Kidney glomerular epithelial cell (primary cell): ENCODE results near the gene MGMT.

Source experiments
- DNase-seq: peaks from one replicate; lab custom pipeline; 2025; lab: John Stamatoyannopoulos, UW

The MGMT gene

DNA sequence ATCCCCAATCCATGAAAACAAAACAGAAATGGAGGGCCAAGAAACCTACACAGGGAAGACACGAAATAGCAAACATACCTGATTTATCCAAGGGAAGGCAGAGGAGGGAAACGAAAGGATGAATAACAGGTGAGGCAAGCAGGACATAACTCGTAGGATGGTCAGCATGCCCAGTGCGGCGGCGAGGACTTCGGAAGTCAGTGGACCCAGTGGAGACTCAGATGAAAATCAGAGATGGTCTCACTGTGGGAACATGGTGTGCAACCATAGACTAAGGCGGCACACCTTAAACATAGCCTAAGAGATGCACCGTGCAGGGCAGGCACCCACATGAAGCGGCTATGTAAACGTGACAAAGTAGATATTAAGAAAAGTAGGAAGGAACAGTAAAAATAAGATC, 157.5 kb downstream of the MGMT start:
- no peak for DNase-seq

DNA sequence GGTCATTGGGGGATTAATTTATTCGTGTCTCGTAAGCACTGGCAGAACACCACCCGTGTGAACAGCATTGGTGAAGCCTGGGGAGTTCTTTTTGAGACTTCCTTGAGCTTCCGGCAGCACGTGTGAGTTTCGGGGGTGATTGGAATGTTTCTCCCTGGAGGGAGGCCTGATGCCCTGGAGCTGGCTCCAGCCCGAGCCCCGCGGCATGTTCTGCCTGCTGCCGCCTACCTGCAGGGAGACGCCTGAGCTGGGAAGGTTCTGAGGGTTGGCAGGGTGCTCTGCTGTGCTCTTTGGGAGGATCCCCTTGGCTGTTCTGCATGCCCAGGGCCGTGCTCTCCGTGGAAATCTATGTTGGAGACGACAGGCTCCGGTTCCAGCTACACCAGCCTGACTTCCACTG, 159.3 kb downstream of the MGMT start:
- DNase-seq: no peak

GRCh38 chr10:129626796-129627435, 159.9 kb downstream of the MGMT start:
- DNase-seq: no peak

GRCh38 chr10:129627442-129627841, 160.4 kb downstream of the MGMT start:
- DNase-seq: no peak

GRCh38 chr10:129628823-129629222, 161.8 kb downstream of the MGMT start:
- no peak for DNase-seq

DNA sequence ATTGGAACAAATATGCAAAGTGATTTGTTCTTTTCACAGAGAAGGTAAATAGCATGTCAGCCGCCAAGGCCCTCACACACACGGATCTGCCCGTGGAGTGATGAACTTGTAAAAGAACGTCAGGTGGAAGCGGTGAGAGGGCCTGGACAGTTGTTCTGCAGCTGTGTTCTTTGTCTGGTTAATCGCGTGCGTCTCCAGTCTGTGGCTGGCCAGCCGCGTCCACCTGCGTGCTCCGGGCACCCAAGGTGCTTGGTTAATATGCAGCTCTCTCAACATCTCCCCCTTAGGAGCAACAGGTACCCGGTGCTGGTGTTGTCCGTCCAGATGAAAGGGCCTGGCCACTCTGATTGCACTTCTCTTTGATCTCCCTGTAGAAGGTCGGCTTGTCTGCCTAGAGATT, 162.9 kb downstream of the MGMT start:
- no peak for DNase-seq

GRCh38 chr10:129631006-129631405, 164.0 kb downstream of the MGMT start:
- peak; percentile 23 for DNase-seq

GRCh38 chr10:129631870-129632623, 165.0 kb downstream of the MGMT start:
- no peak for DNase-seq

DNA sequence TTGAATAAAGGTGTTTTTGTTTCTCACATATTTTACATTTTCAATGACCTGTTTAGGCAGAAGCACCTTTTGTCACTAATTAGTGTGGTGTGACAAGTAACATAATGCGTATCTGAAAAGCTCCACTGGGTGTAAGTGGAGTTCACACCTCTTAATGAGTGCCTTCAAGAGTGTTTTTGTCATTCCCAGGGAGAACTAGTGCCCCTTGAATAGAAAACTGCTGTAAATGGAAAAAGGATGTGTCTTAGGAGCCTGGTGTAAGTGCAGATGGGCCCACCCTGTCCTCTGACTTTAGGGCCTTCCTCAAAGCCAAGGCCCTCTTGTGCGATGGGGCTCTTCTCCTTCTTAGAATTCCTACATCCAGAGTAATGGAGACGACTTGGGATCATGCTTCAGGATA, 170.0 kb downstream of the MGMT start:
- DNase-seq: no peak

DNA sequence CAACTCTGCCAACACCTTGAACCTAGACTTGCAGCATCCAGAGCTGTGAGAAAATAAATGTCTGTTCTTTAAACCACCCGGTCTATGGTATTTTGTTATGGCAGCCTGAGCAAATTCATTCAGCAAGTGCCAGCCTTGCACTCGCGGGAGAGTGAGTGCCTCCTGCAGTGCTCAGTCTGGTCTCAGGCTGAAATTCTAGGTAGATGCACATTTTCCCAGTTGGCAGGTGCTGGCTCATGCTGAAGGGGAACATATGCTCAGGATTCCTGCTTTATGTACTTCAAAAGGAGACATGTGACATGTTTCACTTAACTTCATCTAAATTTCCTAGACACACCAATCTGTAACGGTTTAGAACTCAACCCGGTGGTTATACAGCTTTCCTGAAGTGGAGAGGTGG, 170.8 kb downstream of the MGMT start:
- DNase-seq: no peak

DNA sequence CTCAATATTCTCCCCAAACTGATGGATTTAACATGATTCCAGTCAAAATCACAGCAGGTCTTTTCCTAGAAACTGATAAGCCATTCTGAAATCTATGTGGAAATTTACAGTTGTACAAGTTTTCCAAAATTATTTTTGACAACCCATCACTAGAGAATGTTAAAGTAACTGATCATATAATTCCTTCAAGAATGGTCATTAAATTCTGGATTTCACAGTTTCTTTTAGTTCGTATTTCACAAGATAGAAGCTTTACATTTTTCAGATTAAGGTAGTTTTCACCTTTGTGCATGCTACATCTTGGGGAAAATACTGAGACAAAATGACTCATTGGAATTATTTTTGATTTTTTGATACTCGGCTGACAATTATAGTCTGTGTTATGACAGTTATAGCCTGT, 174.3 kb downstream of the MGMT start:
- DNase-seq: no peak

DNA sequence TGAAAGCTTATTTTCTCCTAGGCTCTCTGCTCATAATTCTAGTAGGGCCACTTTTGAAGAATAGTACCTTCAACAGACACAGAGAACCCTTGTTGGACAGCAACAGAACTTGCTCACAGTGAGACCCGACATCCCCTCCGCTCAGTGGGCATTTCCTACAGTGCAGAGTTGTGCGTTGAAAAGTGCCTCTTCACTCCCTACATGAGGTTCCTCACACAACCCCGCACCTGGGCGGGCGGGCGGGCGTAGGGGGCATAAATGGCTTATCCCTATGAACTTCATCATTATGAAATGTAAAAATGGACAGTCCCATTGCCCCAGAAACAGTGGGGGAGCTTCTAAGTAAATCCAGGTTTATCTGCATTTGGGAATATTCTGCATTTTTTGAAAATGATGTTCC, 174.9 kb downstream of the MGMT start:
- no peak for DNase-seq

DNA sequence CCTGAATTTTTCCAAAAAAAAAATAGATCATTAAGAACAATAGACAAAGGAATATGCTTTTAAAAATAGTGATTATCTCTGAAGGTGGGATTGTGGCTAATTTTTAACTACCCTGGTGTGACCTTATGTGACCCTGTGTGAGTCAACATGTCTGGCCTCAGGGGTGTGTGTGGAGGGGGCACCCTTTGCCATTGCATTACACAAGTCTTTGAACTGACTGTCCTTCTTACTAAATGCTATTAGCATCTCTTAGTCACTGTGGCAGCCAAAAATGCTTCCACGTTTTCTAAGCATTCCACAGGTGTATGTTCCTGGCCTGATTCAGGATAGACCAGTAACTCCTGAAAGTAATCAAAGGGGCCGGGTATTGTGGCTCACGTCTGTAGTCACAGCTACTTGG, 175.4 kb downstream of the MGMT start:
- peak; percentile 90 for DNase-seq

DNA sequence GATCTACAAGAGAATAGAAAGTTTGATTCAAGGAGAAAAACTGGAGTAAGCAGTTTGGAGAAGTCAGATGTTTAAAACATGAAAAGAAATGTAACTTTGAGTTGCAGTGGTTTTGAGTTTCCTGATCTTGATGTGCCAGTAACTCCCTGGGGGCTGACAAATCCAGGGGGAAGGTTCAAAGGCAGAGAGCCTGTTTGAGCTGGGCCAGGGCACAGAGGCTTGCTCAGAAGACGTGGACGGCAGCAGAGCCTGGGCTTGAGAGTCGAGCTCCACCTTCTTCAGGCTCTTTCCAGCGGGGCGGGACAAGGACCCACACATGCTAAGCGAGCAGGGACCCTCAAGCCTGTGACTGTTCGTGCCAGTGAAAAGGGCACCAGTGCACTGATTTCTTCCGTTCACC, 176.2 kb downstream of the MGMT start:
- no peak for DNase-seq

- no peak for DNase-seq
Measured at GRCh38 chr10:129645487-129645886, 178.4 kb downstream of the MGMT start.

DNA sequence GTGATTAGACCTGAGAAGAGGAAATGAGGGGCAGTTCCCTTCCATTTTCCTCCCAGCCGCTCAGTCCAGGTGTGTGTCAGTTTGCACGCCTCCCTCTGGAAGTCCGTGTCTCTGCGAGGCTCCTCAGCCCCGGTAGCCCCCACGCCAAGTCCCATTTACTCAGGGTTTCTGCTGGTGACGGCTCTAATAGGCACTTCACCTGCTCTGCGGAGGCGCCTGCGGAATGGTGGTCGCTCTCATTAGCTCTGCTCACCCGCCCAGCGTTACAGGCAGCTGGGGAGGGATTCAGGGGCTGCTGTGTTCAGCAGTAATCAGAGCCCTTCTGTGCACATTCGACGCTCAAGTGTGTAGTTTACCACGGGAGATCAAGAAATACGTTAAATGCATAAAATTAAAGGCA, 179.9 kb downstream of the MGMT start:
- no peak for DNase-seq

- no peak for DNase-seq
Measured at GRCh38 chr10:129647590-129647989, 180.5 kb downstream of the MGMT start.

DNA sequence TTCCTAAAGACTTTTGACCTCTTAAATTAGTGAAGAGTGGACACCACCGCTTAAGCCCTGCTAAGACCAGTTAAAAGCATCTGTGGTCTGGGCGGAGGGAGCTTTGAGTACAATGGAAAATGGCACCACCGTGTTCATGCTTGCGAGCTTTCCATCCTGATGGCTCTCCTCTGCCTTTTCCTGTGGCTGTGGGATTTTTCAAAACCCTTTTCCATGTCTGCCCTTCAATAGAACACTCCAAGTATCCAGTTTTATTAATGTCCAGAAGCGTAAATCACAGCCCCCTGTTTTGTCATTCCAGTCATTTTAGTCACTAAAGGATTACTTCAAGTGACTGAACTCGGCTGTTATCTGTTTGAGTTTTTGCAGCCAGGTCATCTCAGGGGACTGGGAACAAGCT, 181.8 kb downstream of the MGMT start:
- no peak for DNase-seq

DNA sequence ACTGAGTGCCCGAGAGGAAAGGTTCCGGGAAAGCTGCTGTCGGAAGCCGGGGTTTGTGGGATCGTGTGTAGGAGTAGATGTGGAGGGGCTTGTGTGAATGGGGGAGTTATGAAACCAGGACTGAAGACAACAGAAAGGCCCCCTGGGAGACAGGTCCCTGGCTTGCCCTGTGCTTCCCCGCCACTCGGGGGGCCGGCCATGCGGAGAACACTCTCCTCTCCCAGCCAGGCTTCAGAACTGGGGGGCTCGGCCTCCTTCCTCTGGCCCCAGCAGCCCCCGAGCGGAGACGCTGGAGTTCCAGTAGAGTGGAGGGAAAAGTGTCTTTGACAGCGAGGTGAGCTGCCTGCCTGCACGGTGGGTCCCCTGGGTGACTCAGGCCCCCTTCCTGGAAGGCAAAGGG, 185.0 kb downstream of the MGMT start:
- no peak for DNase-seq

DNA sequence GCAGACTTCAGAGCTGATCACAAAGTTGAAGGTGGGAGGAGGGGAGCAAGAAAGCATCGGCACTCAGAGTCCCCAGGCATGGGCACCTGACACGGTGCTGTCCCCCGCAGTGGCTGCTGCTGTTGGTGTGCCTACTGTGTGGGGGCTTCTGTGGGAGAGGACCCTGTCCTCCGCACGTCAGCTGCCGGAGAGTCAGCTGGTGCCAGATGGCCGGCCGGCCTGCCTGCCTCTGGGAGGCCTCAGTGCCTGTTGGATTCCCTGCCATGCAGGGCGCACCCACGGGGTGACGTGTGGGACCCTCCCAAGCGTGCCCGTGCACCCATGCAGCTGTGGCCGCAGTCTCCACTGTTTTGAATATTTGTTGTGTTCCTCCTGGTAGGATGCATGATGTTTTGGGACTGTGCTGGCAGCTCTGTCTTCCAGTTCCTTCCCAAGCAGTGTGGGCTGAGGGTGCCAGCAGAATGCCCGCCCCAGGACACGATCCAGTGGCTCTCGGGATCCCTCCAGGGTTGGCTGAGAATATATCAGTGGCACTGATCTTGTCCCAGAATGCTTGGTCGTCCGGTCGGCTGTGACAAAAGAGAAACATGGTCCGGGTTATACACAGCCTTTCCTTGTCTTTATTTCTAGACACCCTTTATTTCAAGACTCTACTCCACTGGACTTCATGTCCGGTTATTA, 185.6 kb downstream of the MGMT start:
- DNase-seq: no peak

- no peak for DNase-seq
Measured at GRCh38 chr10:129653428-129653827, 186.4 kb downstream of the MGMT start.

DNA sequence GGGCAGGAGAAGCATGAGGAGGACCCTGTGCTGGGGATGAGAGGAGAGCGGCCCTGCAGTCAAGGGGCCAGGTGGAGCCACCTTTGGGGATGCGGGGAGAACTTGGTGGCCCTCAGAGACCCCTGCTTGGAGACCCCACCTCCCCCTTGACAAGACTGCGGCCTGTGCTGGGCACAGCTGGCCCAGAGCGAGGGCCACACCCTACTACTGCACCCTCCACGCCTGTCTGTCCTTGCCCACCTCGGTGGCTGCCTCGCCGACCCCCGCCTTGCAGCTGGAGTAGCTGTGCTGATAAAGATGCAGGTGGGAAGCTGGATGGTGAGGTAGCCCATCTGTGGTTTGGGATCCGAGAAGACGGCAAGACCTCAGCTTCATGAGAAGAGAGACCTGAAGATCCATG, 186.8 kb downstream of the MGMT start:
- DNase-seq: no peak

GRCh38 chr10:129654461-129654860, 187.4 kb downstream of the MGMT start:
- DNase-seq: no peak
